ENCODE measurements around the gene DHX29.

- TF ChIP-seq GATA1 (IDR thresholded peaks at IDR 0.05; ENCODE audit: low read depth, low read length) (no peak), POLR2A (IDR thresholded peaks at IDR 0.05; ENCODE audit: low read length) (no peak)
These were observed 18.1 kb upstream of the DHX29 start for GRCh38 chr5:55325621-55326020.

Data from erythroblast (primary cell).